Measurements from ENCODE around the gene KATNAL1. TPM values are rescaled to one million over a fixed set of nuclear protein-coding genes. Genes with fewer than 3 reads are reported as not detected.

The KATNAL1 gene
- total RNA-seq, 1 experiment from 2014 or later: 11.2 TPM

DNA sequence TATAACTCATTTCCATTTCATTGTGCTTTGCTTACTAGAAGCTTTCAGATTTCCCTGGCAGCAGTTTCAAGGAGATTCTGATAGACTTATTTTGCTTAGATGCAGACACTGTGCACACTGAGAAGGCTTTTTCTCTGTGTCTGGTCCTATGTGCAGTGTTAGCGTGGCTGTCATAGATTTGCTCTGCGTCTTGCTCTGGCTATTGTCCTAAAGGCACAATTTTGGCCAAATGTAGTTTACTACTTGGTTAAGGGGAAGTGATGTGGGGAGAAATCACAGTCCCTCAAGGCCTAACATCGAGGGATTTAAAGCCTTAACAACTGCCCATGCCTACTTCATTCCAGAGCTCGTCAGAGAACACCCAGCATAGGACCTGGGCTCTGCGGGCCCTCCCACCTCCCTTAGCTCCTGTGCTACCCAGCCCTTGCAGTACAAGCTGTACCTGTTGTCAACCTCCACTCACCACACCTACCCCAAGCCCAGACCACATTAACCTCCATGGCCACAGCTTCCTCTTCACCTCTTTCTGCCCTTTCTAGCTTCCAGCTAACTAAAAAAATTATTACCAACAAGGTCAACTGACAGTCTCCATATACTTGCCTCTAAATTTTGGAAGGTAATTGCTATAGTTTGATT, 38.9 kb upstream of the KATNAL1 start:
- H3K4me2 ChIP-seq (ENCODE audit: insufficient read depth, insufficient read length, low read length): no peak overlapping the region
- WGBS (ENCODE audit: extremely low coverage, insufficient read length, low lambda C conversion rate): no CpG with 5 or more reads among the region's 5 CpGs
- DNase-seq: no peak
- no peak overlapping the region for H4K8ac ChIP-seq (replicated peaks; ENCODE audit: insufficient read length, low read depth, low read length)
- no peak overlapping the region for H3K9ac ChIP-seq (ENCODE audit: extremely low read depth, insufficient read length, low read length)
- H4K20me1 ChIP-seq (ENCODE audit: control insufficient read depth, insufficient read depth, insufficient read length): no peaks in the 10 kb centered on the region
- H3K23me2 ChIP-seq (ENCODE audit: insufficient read length, low read depth, low read length, poor library complexity, severe bottlenecking): no peaks in the 10 kb centered on the region
- no peak overlapping the region for H2BK120ac ChIP-seq (ENCODE audit: low read depth, low read length, poor library complexity, severe bottlenecking)
- H3K56ac ChIP-seq (ENCODE audit: insufficient read length, low read depth, low read length): no peak overlapping the region
- no peak overlapping the region for H2BK20ac ChIP-seq (ENCODE audit: low read depth, low read length, poor library complexity, severe bottlenecking)
- H4K91ac ChIP-seq (ENCODE audit: insufficient read length, low read depth, low read length): no peak overlapping the region
- no peak overlapping the region for H3K18ac ChIP-seq (ENCODE audit: insufficient read length, low read depth, low read length)
- H2AK5ac ChIP-seq (ENCODE audit: insufficient read length, low read length): no peak overlapping the region
- H3K4ac ChIP-seq (ENCODE audit: low read depth, low read length): no peak overlapping the region
- no peak overlapping the region for H2AFZ ChIP-seq (ENCODE audit: low read length)
- H3K36me3 Mint-ChIP-seq (ENCODE audit: insufficient read depth in 1 of 3, low read depth in 3 of 3): no peaks in the 10 kb centered on the region
- no peak overlapping the region for H4K5ac ChIP-seq (ENCODE audit: insufficient read length, low read depth, low read length)
- no peak overlapping the region for H3K27ac Mint-ChIP-seq
- H2BK15ac ChIP-seq (ENCODE audit: low read depth, low read length): no peak overlapping the region
- H3K79me1 ChIP-seq (ENCODE audit: insufficient read depth, low read depth, low read length, poor library complexity, severe bottlenecking): no peaks in the 10 kb centered on the region
- TF ChIP-seq, protein P1, sequence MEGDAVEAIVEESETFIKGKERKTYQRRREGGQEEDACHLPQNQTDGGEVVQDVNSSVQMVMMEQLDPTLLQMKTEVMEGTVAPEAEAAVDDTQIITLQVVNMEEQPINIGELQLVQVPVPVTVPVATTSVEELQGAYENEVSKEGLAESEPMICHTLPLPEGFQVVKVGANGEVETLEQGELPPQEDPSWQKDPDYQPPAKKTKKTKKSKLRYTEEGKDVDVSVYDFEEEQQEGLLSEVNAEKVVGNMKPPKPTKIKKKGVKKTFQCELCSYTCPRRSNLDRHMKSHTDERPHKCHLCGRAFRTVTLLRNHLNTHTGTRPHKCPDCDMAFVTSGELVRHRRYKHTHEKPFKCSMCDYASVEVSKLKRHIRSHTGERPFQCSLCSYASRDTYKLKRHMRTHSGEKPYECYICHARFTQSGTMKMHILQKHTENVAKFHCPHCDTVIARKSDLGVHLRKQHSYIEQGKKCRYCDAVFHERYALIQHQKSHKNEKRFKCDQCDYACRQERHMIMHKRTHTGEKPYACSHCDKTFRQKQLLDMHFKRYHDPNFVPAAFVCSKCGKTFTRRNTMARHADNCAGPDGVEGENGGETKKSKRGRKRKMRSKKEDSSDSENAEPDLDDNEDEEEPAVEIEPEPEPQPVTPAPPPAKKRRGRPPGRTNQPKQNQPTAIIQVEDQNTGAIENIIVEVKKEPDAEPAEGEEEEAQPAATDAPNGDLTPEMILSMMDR (conservative IDR thresholded peaks at IDR 0.05): no peak
- H3K4me1 Mint-ChIP-seq: no peaks in the 10 kb centered on the region; a peak in 1 of 4 replicates
- H3K9me3 Mint-ChIP-seq: no peaks in the 10 kb centered on the region
- H3K14ac ChIP-seq (ENCODE audit: insufficient read depth, low read length): no peak overlapping the region
- H3K79me2 ChIP-seq (ENCODE audit: insufficient read depth, low read length): no peaks in the 10 kb centered on the region
- no peak overlapping the region for H2BK12ac ChIP-seq (ENCODE audit: insufficient read length, low read depth, low read length)
- H3K4me3 Mint-ChIP-seq: no peak overlapping the region
- no peak overlapping the region for H2BK5ac ChIP-seq (ENCODE audit: insufficient read length, low read length)
- H3T11ph ChIP-seq (ENCODE audit: low read length): no peak overlapping the region
- no peaks in the 10 kb centered on the region for H3K9me3 ChIP-seq (ENCODE audit: control insufficient read depth, low read depth, low read length)
- H3K27me3 ChIP-seq (ENCODE audit: insufficient read depth, low read length): no peaks in the 10 kb centered on the region
- H3K23ac ChIP-seq (ENCODE audit: insufficient read length, low read depth, low read length): no peak overlapping the region
- no peaks in the 10 kb centered on the region for H3K4me1 ChIP-seq (ENCODE audit: insufficient read depth, low read length)
- no peak overlapping the region for H3K27ac ChIP-seq (ENCODE audit: insufficient read length, low read depth, low read length)
- no peaks in the 10 kb centered on the region for H3K27me3 Mint-ChIP-seq (ENCODE audit: low read depth)
